Esophagus muscularis mucosa (tissue), 4 donors: ENCODE results near the gene HOMEZ. TPM values are rescaled to one million over a fixed set of nuclear protein-coding genes. Genes with fewer than 3 reads are reported as not detected.
"Not testable (repeated sequence)": the region's sequence is repeated elsewhere in the genome, so short reads cannot be mapped to it uniquely, and the experiment has no call there.

Experiments
- DNase-seq: peaks from one replicate; pipeline ENCODE4 v3.0.0-alpha.2; 2017; ENCODE audit errors: extremely low spot score
- H3K27ac ChIP-seq, 4 donors: fragments of 200-600 bp; sonication (generic); replicated peaks in 1 of 4; 1 replicate in 3 of 4; 2 replicates in 1 of 4; pipeline ENCODE4 v1.5.1; 2016 to 2019; ENCODE audit warnings: mild to moderate bottlenecking in 1 of 4
- H3K27me3 ChIP-seq, 4 donors: fragments of 200-600 bp; sonication (generic); one replicate each; pipeline versions ENCODE4 v1.5.1 to v1.6.0; 2016 to 2019
- H3K36me3 ChIP-seq, 4 donors: fragments of 200-600 bp; sonication (generic); one replicate each; pipeline ENCODE4 v1.5.1; 2016 to 2019
- H3K4me1 ChIP-seq, 4 donors: fragments of 200-600 bp; sonication (generic); one replicate each; pipeline ENCODE4 v1.5.1; 2016 to 2019
- H3K4me3 ChIP-seq, 4 donors: fragments of 200-600 bp; sonication (generic); 1 replicate in 2 of 4; 2 replicates in 2 of 4; pipeline ENCODE4 v1.5.1; 2016 to 2019; ENCODE audit warnings: mild to moderate bottlenecking in 4 of 4, moderate library complexity in 1 of 4
- H3K9me3 ChIP-seq, 4 donors: fragments of 200-600 bp; sonication (generic); 1 replicate in 3 of 4; 2 replicates in 1 of 4; pipeline ENCODE4 v1.5.1; 2016 to 2019
- CTCF ChIP-seq, 3 experiments: fragments of 200-600 bp in 2 of 3; fragments of 450-650 bp in 1 of 3; sonication (generic) in 2 of 3; IDR thresholded peaks; one replicate each; pipeline ENCODE4 v1.5.1; 2017 to 2019; ENCODE audit warnings: antibody characterized with exemption in 3 of 3, mild to moderate bottlenecking in 2 of 3, moderate library complexity in 1 of 3
- EP300 ChIP-seq: sonication (generic); formaldehyde crosslinking; IDR thresholded peaks from one replicate; pipeline ENCODE4 v1.6.1; 2017; ENCODE audit warnings: antibody characterized with exemption
- POLR2A ChIP-seq: fragments of 450-650 bp; IDR thresholded peaks from one replicate; pipeline ENCODE4 v1.6.1; 2017; ENCODE audit warnings: antibody characterized with exemption, moderate library complexity, mild to moderate bottlenecking, low read depth
- POLR2AphosphoS5 ChIP-seq, 2 donors: sonication (generic); formaldehyde crosslinking; IDR thresholded peaks; one replicate each; pipeline ENCODE4 v1.6.1; 2017; ENCODE audit warnings: antibody characterized with exemption in 2 of 2
- WGBS: methylation state at CpG from one replicate; pipeline ENCODE4 v1.1.5; 2018; 5-methylcytosine and 5-hydroxymethylcytosine counted together
- intact Hi-C: fragments of 100-400 bp; cut with DNase I; formaldehyde crosslinking; loops from one replicate; pipeline ENCODE4 v1.15.1; 2023
- total RNA-seq, 4 donors: library from RNA; depleted of rRNA; stranded (reverse); fragments of >200 nt; gene quantifications; one replicate each; pipeline versions ENCODE4 v1.1.0 to v1.2.1, GENCODE V29; 2016

The HOMEZ gene
- total RNA-seq, 4 donors from 2014 or later, result 8.3 to 14.2 (median 12.4) TPM

DNA sequence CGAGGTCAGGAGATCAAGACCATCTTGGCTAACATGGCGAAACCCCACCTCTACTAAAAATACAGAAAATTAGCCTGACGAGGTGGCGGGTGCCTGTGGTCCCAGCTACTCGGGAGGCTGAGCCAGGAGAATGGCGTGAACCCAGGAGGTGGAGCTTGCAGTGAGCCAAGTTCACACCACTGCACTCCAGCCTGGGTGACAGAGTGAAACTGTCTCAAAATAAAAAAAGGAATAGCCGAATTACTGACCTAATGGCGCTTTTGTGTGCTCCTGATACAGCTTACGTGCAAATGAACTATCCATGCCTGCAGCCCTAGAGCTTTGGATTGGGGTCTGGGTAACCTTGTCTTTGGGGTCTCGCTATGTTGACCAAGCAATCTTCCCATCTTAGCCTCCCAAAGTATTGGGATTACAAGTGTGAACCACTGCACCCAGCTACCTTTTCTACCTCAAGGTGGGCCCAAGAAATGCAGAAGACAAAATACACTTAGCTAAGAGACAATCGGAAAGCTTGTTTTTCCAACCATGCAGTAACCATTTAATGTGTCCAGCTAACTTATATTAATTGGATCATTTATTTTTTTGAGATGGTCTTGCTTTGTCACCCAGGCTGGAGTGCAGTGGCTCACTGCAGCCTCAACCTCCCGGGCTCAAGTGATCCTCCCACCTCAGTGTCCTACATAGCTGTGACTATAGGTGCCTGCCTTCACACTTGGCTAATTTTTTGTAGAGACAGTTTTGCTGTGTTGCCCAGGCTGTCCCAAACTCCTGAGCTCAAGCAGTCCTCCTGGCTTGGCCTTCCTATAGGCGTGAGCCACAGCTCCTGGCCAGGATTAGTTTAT lies 40.8 kb upstream of the HOMEZ start:
- no peak overlapping the region for H3K4me3 ChIP-seq
- no peak for TF ChIP-seq POLR2A
- peaks cover 16 to 38% (median 32%) of the 10 kb centered on the region in 4 donors for H3K36me3 ChIP-seq
- no peak overlapping the region for H3K27ac ChIP-seq
- H3K4me1 ChIP-seq, result peaks cover 16 to 29% (median 20%) of the 10 kb centered on the region in 4 donors
- WGBS, result 81% methylated on average over 13 of the region's 13 CpGs
- intact Hi-C loops, result loop anchor here (1.0 to 5.0 kb wide), 2 partner anchors 54 to 141 kb away; partner anchors contain the start of gene NGDN
- H3K9me3 ChIP-seq, result no peaks in the 10 kb centered on the region
- no peaks in the 10 kb centered on the region for H3K27me3 ChIP-seq
- DNase-seq, result no peak

GRCh38 chr14:23325746-23326145 lies 39.8 kb upstream of the HOMEZ start:
- Histone ChIP-seq H3K4me1 (peaks cover 16 to 29% (median 20%) of the 10 kb centered on the region in 4 donors), H3K36me3 (peaks cover 16 to 38% (median 32%) of the 10 kb centered on the region in 4 donors)
- not testable (repeated sequence) for DNase-seq, H3K9me3 ChIP-seq, H3K27me3 ChIP-seq, H3K4me3 ChIP-seq, H3K27ac ChIP-seq
- intact Hi-C loops, result loop anchor here (5.0 kb wide), 1 partner anchor 142 kb away; the partner anchor contains the start of gene NGDN
- 93% methylated on average over 5 of the region's 5 CpGs for WGBS

- Histone ChIP-seq H3K9me3 (no peaks in the 10 kb centered on the region), H3K27me3 (no peaks in the 10 kb centered on the region), H3K4me1 (peaks cover 16 to 36% (median 26%) of the 10 kb centered on the region in 4 donors), H3K4me3 (no peak overlapping the region), H3K36me3 (peaks cover 16 to 38% (median 32%) of the 10 kb centered on the region in 4 donors), H3K27ac (no peak overlapping the region)
- intact Hi-C loops, result loop anchor here (5.0 kb wide), 2 partner anchors 142 to 232 kb away; partner anchors contain the start of genes NGDN and THTPA
- 77% methylated on average over 7 of the region's 7 CpGs for WGBS
- no peak for DNase-seq
- no peak for TF ChIP-seq POLR2A
- TF ChIP-seq CTCF (IDR thresholded peaks at IDR 0.05), result no peak
- TF ChIP-seq POLR2AphosphoS5 (IDR thresholded peaks at IDR 0.05), result no peak
- TF ChIP-seq EP300, result no peak
Measured at GRCh38 chr14:23324993-23325392, 39.1 kb upstream of the HOMEZ start.

- Histone ChIP-seq H3K9me3 (no peaks in the 10 kb centered on the region), H3K27me3 (no peaks in the 10 kb centered on the region), H3K36me3 (peaks cover 16 to 38% (median 32%) of the 10 kb centered on the region in 4 donors), H3K4me3 (no peak overlapping the region), H3K27ac (no peak overlapping the region), H3K4me1 (peaks cover 16 to 36% (median 27%) of the 10 kb centered on the region in 4 donors)
- TF ChIP-seq POLR2A (no peak), POLR2AphosphoS5 (IDR thresholded peaks at IDR 0.05) (no peak), EP300 (no peak), CTCF (IDR thresholded peaks at IDR 0.05) (no peak)
- intact Hi-C loops, result loop anchor here (5.0 kb wide), 1 partner anchor 233 kb away; the partner anchor contains the start of gene THTPA
- 50% methylated on average over 1 of the region's 2 CpGs for WGBS
- no peak for DNase-seq
Measured at GRCh38 chr14:23324455-23324846, 38.5 kb upstream of the HOMEZ start.

- peaks cover 16 to 38% (median 32%) of the 10 kb centered on the region in 4 donors for H3K36me3 ChIP-seq
- H3K4me1 ChIP-seq, result peaks cover 16 to 36% (median 27%) of the 10 kb centered on the region in 4 donors
- intact Hi-C loops, result loop anchor here (5.0 kb wide), 1 partner anchor 233 kb away; the partner anchor contains the start of gene THTPA
- WGBS, result 77% methylated on average over 18 of the region's 18 CpGs
- TF ChIP-seq POLR2AphosphoS5 (IDR thresholded peaks at IDR 0.05), result no peak
- TF ChIP-seq CTCF (IDR thresholded peaks at IDR 0.05), result no peak
- TF ChIP-seq POLR2A, result no peak
- no peak for TF ChIP-seq EP300
- H3K27me3 ChIP-seq, result no peaks in the 10 kb centered on the region
- H3K4me3 ChIP-seq, result no peak overlapping the region
- no peaks in the 10 kb centered on the region for H3K9me3 ChIP-seq
- DNase-seq, result no peak
- no peak overlapping the region for H3K27ac ChIP-seq
Measured at GRCh38 chr14:23323838-23324454, 38.0 kb upstream of the HOMEZ start.
